IPS DF 6.9 (cell line): ENCODE data around the gene LAMA5.

Source experiments
- DNase-seq: peaks from one replicate; pipeline ENCODE4 v3.0.0-alpha.2; 2013; ENCODE audit warnings: low read depth, low spot score
- H3K27ac ChIP-seq: one replicate; pipeline ENCODE4 v1.5.1; 2013; ENCODE audit warnings: low read length, control low read depth
- H3K27me3 ChIP-seq: 2 replicates; pipeline ENCODE4 v1.6.1; 2013; ENCODE audit warnings: mild to moderate bottlenecking, low read length; ENCODE audit not compliant: control insufficient read depth, insufficient read depth
- H3K36me3 ChIP-seq: 2 replicates; pipeline ENCODE4 v1.6.1; 2013; ENCODE audit warnings: low read length; ENCODE audit not compliant: control insufficient read depth, insufficient read depth
- H3K4me1 ChIP-seq: 2 replicates; pipeline ENCODE4 v1.6.1; 2013; ENCODE audit warnings: low read length; ENCODE audit not compliant: control insufficient read depth, insufficient read depth
- H3K4me3 ChIP-seq: 2 replicates; pipeline ENCODE4 v1.5.1; 2013; ENCODE audit warnings: mild to moderate bottlenecking, low read length
- H3K9me3 ChIP-seq: 2 replicates; pipeline ENCODE4 v1.6.1; 2013; ENCODE audit warnings: low read length, inconsistent platforms; ENCODE audit not compliant: control insufficient read depth, insufficient read depth
- WGBS: extraction: QIAGEN DNeasy Blood & Tissue Kit; methylation state at CpG from one replicate; pipeline ENCODE4 v1.1.7; 2013; ENCODE audit warnings: mixed read lengths, missing lambda C conversion rate; ENCODE audit not compliant: insufficient read length, insufficient coverage; 5-methylcytosine and 5-hydroxymethylcytosine counted together

Gene LAMA5

GRCh38 chr20:62330576-62331317 is 36.4 kb downstream of the LAMA5 start:
- no peaks in the 10 kb centered on the region for H3K27me3 ChIP-seq
- no CpG with 5 or more reads among the region's 46 CpGs for WGBS
- peaks cover 86% of the 10 kb centered on the region for H3K36me3 ChIP-seq
- H3K4me1 ChIP-seq: no peaks in the 10 kb centered on the region; the same call in 1 of the 2 replicates
- no peak overlapping the region for H3K4me3 ChIP-seq
- DNase-seq: no peak
- no peaks in the 10 kb centered on the region for H3K9me3 ChIP-seq
- no peak overlapping the region for H3K27ac ChIP-seq

- no peaks in the 10 kb centered on the region for H3K27me3 ChIP-seq
- H3K4me3 ChIP-seq: no peak overlapping the region; the same call in 1 of the 2 replicates
- H3K27ac ChIP-seq: no peak overlapping the region
- peaks cover 91% of the 10 kb centered on the region for H3K36me3 ChIP-seq
- no peaks in the 10 kb centered on the region for H3K9me3 ChIP-seq
- H3K4me1 ChIP-seq: no peaks in the 10 kb centered on the region; the same call in 1 of the 2 replicates
- DNase-seq: no peak
- WGBS: no CpG with 5 or more reads among the region's 37 CpGs
Measured at GRCh38 chr20:62329389-62330377, 37.4 kb downstream of the LAMA5 start.

- H3K27me3 ChIP-seq: no peaks in the 10 kb centered on the region
- no CpG with 5 or more reads among the region's 26 CpGs for WGBS
- H3K27ac ChIP-seq: no peak overlapping the region
- peaks cover 92% of the 10 kb centered on the region for H3K36me3 ChIP-seq
- H3K9me3 ChIP-seq: no peaks in the 10 kb centered on the region
- no peaks in the 10 kb centered on the region; the same call in 1 of the 2 replicates for H3K4me1 ChIP-seq
- no peak for DNase-seq
- H3K4me3 ChIP-seq: no peak overlapping the region; the same call in 1 of the 2 replicates
Measured at GRCh38 chr20:62328684-62329388, 38.3 kb downstream of the LAMA5 start.

- no peaks in the 10 kb centered on the region for H3K27me3 ChIP-seq
- H3K4me3 ChIP-seq: no peak overlapping the region
- H3K4me1 ChIP-seq: no peaks in the 10 kb centered on the region
- no peak overlapping the region for H3K27ac ChIP-seq
- DNase-seq: no peak
- H3K36me3 ChIP-seq: peaks cover 92% of the 10 kb centered on the region
- H3K9me3 ChIP-seq: no peaks in the 10 kb centered on the region
- WGBS: no CpG with 5 or more reads among the region's 33 CpGs
Measured at GRCh38 chr20:62327726-62328495, 39.2 kb downstream of the LAMA5 start.

- H3K27me3 ChIP-seq: no peaks in the 10 kb centered on the region
- H3K36me3 ChIP-seq: peaks cover 89% of the 10 kb centered on the region
- H3K4me3 ChIP-seq: no peak overlapping the region
- no peaks in the 10 kb centered on the region; the same call in 1 of the 2 replicates for H3K4me1 ChIP-seq
- no peak overlapping the region for H3K27ac ChIP-seq
- DNase-seq: no peak
- no CpG with 5 or more reads among the region's 30 CpGs for WGBS
- H3K9me3 ChIP-seq: no peaks in the 10 kb centered on the region
Measured at GRCh38 chr20:62326959-62327725, 40.0 kb downstream of the LAMA5 start.

- Histone ChIP-seq H3K27ac (no peak overlapping the region), H3K9me3 (no peaks in the 10 kb centered on the region), H3K36me3 (peaks cover 91% of the 10 kb centered on the region), H3K4me1 (no peaks in the 10 kb centered on the region; the same call in 1 of the 2 replicates), H3K27me3 (no peaks in the 10 kb centered on the region), H3K4me3 (no peak overlapping the region)
- DNase-seq: no peak
- WGBS: no CpG with 5 or more reads among the region's 14 CpGs
Measured at GRCh38 chr20:62326559-62326958, 40.6 kb downstream of the LAMA5 start.

- DNase-seq: no peak
- Histone ChIP-seq H3K4me3 (no peak overlapping the region), H3K36me3 (peaks cover 86% of the 10 kb centered on the region), H3K9me3 (no peaks in the 10 kb centered on the region), H3K4me1 (no peaks in the 10 kb centered on the region; the same call in 1 of the 2 replicates), H3K27me3 (no peaks in the 10 kb centered on the region), H3K27ac (no peak overlapping the region)
- WGBS: no CpG with 5 or more reads among the region's 14 CpGs
Measured at GRCh38 chr20:62325172-62325905, 41.8 kb downstream of the LAMA5 start.

- Histone ChIP-seq H3K36me3 (peaks cover 81% of the 10 kb centered on the region), H3K4me3 (no peak overlapping the region), H3K4me1 (no peaks in the 10 kb centered on the region; the same call in 1 of the 2 replicates), H3K27ac (no peak overlapping the region), H3K27me3 (no peaks in the 10 kb centered on the region), H3K9me3 (no peaks in the 10 kb centered on the region)
- WGBS: no CpG with 5 or more reads among the region's 25 CpGs
- no peak for DNase-seq
Measured at GRCh38 chr20:62323980-62324906, 42.9 kb downstream of the LAMA5 start.
